Measurements from ENCODE around the gene CDH19. TPM values are rescaled to one million over a fixed set of nuclear protein-coding genes. Genes with fewer than 3 reads are reported as not detected.

CDH19 gene
- total and polyA plus RNA-seq, 2 donors = 10.3 to 18.3 TPM

- no peak for DNase-seq (ENCODE audit: extremely low spot score)
- no peaks in the 10 kb centered on the region for H3K36me3 ChIP-seq (ENCODE audit: insufficient read depth)
- no peak overlapping the region for H3K4me3 ChIP-seq (ENCODE audit: low read depth, low read length)
- H3K4me1 ChIP-seq (ENCODE audit: insufficient read depth) = no peaks in the 10 kb centered on the region
- WGBS = 96% methylated on average over 2 of the region's 2 CpGs
- no peak overlapping the region for H3K27ac ChIP-seq (ENCODE audit: low read depth)
Measured at GRCh38 chr18:66555585-66555984, 48.3 kb downstream of the CDH19 start.

DNA sequence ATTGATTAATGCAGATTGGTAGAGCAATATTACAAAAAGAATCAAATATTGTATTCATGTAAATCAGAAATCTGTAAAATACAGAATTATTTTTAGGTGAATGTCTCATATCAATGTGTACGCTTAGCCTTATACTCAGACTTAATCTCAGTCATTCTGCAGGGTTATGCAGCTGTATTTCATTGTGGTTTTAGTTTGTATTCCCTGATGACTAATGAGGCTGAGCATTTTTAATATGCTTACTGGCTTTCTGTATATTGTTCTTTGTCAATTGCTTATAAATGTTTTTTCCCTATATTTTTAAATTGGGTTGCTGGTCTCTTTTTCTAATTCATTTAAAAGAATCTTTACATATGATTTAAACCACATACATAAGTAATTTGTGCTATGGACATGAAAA, 50.1 kb downstream of the CDH19 start:
- 66% methylated on average over 1 of the region's 1 CpG for WGBS
- Histone ChIP-seq H3K27ac (ENCODE audit: low read depth) (no peak overlapping the region), H3K4me3 (ENCODE audit: low read depth, low read length) (no peak overlapping the region), H3K4me1 (ENCODE audit: insufficient read depth) (no peaks in the 10 kb centered on the region), H3K36me3 (ENCODE audit: insufficient read depth) (no peaks in the 10 kb centered on the region)
- no peak for DNase-seq (ENCODE audit: extremely low spot score)

- H3K27ac ChIP-seq (ENCODE audit: low read depth) = no peak overlapping the region
Measured at GRCh38 chr18:66550366-66550765, 53.5 kb downstream of the CDH19 start.

DNA sequence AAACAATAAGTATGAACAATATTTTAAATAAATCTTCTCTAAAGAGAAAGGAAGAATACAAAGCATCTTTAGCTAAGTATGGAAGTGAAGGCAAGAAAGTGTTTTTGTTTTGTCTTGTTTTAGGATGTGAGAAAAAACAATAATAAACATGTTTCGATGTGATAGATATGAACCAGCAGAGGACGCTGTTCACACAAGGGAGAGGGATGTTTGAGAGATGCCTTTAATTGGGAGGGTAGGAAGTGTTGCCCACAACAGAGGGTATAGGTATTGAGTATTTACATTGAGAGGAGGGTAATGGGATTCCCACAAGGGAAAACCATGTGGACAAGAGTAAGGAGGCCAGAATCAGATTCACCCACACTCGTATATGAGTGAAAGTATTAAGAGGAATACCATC, 55.1 kb downstream of the CDH19 start:
- Histone ChIP-seq H3K36me3 (ENCODE audit: insufficient read depth) (no peaks in the 10 kb centered on the region), H3K4me1 (ENCODE audit: insufficient read depth) (no peaks in the 10 kb centered on the region), H3K4me3 (ENCODE audit: low read depth, low read length) (no peak overlapping the region), H3K27ac (ENCODE audit: low read depth) (no peak overlapping the region)
- 69% methylated on average over 3 of the region's 3 CpGs for WGBS
- DNase-seq (ENCODE audit: extremely low spot score) = no peak

More at GRCh38 chr18:66550366-66550765, 53.5 kb downstream of the CDH19 start:
- no peaks in the 10 kb centered on the region for H3K36me3 ChIP-seq (ENCODE audit: insufficient read depth)
- no peak overlapping the region for H3K4me3 ChIP-seq (ENCODE audit: low read depth, low read length)
- H3K4me1 ChIP-seq (ENCODE audit: insufficient read depth) = no peaks in the 10 kb centered on the region
- DNase-seq (ENCODE audit: extremely low spot score) = no peak
- 69% methylated on average over 3 of the region's 3 CpGs for WGBS

DNA sequence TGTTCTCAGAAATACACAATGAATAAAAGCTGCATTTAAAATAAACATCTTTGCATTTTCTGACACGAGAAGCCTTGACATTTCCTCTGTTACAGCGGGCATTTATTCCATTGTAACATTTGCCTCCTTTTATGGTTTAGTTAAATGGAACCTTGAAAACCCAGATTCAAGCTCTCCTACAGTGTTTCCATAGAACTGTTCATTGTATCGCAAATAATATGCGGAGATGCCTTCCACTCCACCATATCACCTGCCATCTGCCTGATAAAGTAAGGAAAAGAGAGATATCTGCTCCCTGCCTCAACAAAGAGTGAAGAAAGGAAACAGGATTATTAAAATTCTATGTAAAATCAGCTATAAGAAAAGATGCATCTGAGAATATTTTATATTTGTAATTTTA, 69.8 kb downstream of the CDH19 start:
- 65% methylated on average over 4 of the region's 4 CpGs for WGBS
- Histone ChIP-seq H3K4me3 (ENCODE audit: low read depth, low read length) (no peak overlapping the region), H3K36me3 (ENCODE audit: insufficient read depth) (no peaks in the 10 kb centered on the region), H3K4me1 (ENCODE audit: insufficient read depth) (no peaks in the 10 kb centered on the region), H3K27ac (ENCODE audit: low read depth) (no peak overlapping the region)
- DNase-seq (ENCODE audit: extremely low spot score) = no peak

- H3K4me1 ChIP-seq (ENCODE audit: insufficient read depth) = no peaks in the 10 kb centered on the region
- no peaks in the 10 kb centered on the region for H3K36me3 ChIP-seq (ENCODE audit: insufficient read depth)
- no peak overlapping the region for H3K4me3 ChIP-seq (ENCODE audit: low read depth, low read length)
- 44% methylated on average over 1 of the region's 1 CpG for WGBS
- no peak for DNase-seq (ENCODE audit: extremely low spot score)
- no peak overlapping the region for H3K27ac ChIP-seq (ENCODE audit: low read depth)
Measured at GRCh38 chr18:66533693-66534092, 70.2 kb downstream of the CDH19 start.

- no peak overlapping the region for H3K4me3 ChIP-seq (ENCODE audit: low read depth, low read length)
- no peak overlapping the region for H3K27ac ChIP-seq (ENCODE audit: low read depth)
- DNase-seq (ENCODE audit: extremely low spot score) = no peak
- 80% methylated on average over 18 of the region's 18 CpGs for WGBS
- no peaks in the 10 kb centered on the region for H3K36me3 ChIP-seq (ENCODE audit: insufficient read depth)
- H3K4me1 ChIP-seq (ENCODE audit: insufficient read depth) = no peaks in the 10 kb centered on the region
Measured at GRCh38 chr18:66523219-66523991, 80.5 kb downstream of the CDH19 start.

- no peak overlapping the region for H3K4me3 ChIP-seq (ENCODE audit: low read depth, low read length)
- DNase-seq (ENCODE audit: extremely low spot score) = no peak
- 58% methylated on average over 1 of the region's 1 CpG for WGBS
- H3K4me1 ChIP-seq (ENCODE audit: insufficient read depth) = no peaks in the 10 kb centered on the region
- no peak overlapping the region for H3K27ac ChIP-seq (ENCODE audit: low read depth)
- H3K36me3 ChIP-seq (ENCODE audit: insufficient read depth) = no peaks in the 10 kb centered on the region
Measured at GRCh38 chr18:66513996-66514395, 89.9 kb downstream of the CDH19 start.

GRCh38 chr18:66511792-66512191, 92.1 kb downstream of the CDH19 start:
- H3K27ac ChIP-seq (ENCODE audit: low read depth) = no peak overlapping the region
- no peak for DNase-seq (ENCODE audit: extremely low spot score)
- no peaks in the 10 kb centered on the region for H3K4me1 ChIP-seq (ENCODE audit: insufficient read depth)
- no peak overlapping the region for H3K4me3 ChIP-seq (ENCODE audit: low read depth, low read length)
- H3K36me3 ChIP-seq (ENCODE audit: insufficient read depth) = no peaks in the 10 kb centered on the region

DNA sequence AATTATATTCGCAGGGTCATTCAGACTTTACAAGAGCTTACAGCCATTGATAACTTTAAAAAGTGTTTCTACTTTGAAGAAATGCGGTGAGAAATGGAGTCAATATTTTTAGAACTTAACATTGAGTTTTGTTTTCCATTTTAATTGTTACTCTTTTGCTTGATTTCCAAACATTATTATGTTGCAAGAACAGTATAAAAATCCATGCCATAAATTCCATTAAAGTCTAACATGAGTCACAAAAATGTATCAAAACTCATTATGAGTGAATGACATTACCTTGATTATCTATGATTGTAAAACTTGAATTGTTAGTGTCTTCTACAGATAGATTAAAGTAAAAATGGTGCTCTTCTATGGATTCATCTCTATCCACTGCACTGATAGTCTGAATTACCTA, 92.6 kb downstream of the CDH19 start:
- Histone ChIP-seq H3K4me3 (ENCODE audit: low read depth, low read length) (no peak overlapping the region), H3K27ac (ENCODE audit: low read depth) (no peak overlapping the region), H3K4me1 (ENCODE audit: insufficient read depth) (no peaks in the 10 kb centered on the region), H3K36me3 (ENCODE audit: insufficient read depth) (no peaks in the 10 kb centered on the region)
- WGBS = 82% methylated on average over 2 of the region's 2 CpGs
- no peak for DNase-seq (ENCODE audit: extremely low spot score)

DNA sequence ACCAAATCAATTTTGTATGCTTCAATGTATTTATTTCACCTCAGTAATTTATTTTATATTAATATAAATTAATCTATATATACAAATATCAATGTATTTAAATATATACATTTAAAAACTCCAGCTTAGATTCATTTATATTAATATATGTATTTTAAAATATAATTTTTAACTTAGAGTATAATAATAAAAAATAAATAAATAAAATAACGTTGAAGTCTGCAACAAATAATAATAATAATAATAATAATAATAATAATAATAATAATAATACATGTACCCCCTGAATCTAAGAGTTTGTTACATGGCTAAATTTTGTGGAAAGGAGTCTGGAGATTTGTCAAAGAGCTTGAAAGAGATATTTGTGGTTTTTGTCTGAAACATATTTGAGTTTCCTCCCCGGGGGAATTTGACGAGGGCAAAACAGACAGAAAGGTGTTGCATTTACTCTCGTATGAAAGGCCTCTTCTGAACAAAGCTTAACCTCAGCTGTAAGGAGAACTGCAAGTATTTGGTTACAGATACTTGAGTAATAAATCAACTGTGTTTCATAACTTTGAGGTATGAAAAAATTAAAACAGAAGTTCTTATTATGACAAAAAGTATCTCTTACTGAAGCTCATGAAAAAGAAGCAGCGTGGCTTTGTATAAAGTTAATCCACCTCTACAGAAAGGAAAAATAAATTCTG, 93.4 kb downstream of the CDH19 start:
- no peak overlapping the region for H3K4me3 ChIP-seq (ENCODE audit: low read depth, low read length)
- H3K27ac ChIP-seq (ENCODE audit: low read depth) = no peak overlapping the region
- H3K4me1 ChIP-seq (ENCODE audit: insufficient read depth) = no peaks in the 10 kb centered on the region
- no peaks in the 10 kb centered on the region for H3K36me3 ChIP-seq (ENCODE audit: insufficient read depth)
- DNase-seq (ENCODE audit: extremely low spot score) = no peak
- WGBS = 52% methylated on average over 5 of the region's 5 CpGs

- WGBS = 88% methylated on average over 3 of the region's 3 CpGs
- Histone ChIP-seq H3K4me3 (ENCODE audit: low read depth, low read length) (no peak overlapping the region), H3K27ac (ENCODE audit: low read depth) (no peak overlapping the region), H3K4me1 (ENCODE audit: insufficient read depth) (no peaks in the 10 kb centered on the region), H3K36me3 (ENCODE audit: insufficient read depth) (no peaks in the 10 kb centered on the region)
- DNase-seq (ENCODE audit: extremely low spot score) = no peak
Measured at GRCh38 chr18:66508937-66509336, 95.0 kb downstream of the CDH19 start.

DNA sequence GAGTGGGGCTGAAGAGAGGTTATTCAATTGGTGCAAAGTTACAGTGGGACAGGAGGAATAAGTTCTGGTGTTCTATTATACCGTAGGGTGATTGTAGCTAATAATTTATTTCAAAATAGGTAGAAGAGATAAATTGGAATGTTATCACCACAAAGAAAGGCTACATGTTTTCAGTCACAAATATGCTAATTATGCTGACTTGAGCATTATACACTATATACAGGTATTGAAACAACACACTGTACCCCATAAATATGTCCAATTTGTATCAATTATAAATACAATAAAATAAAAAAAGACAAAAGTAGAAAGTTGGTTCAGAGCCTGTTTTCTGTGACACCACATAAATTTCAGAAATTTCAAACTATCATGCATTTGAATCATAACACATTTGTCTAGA, 97.7 kb downstream of the CDH19 start:
- 88% methylated on average over 1 of the region's 1 CpG for WGBS
- Histone ChIP-seq H3K4me1 (ENCODE audit: insufficient read depth) (no peaks in the 10 kb centered on the region), H3K36me3 (ENCODE audit: insufficient read depth) (no peaks in the 10 kb centered on the region), H3K4me3 (ENCODE audit: low read depth, low read length) (no peak overlapping the region), H3K27ac (ENCODE audit: low read depth) (no peak overlapping the region)
- DNase-seq (ENCODE audit: extremely low spot score) = no peak

DNA sequence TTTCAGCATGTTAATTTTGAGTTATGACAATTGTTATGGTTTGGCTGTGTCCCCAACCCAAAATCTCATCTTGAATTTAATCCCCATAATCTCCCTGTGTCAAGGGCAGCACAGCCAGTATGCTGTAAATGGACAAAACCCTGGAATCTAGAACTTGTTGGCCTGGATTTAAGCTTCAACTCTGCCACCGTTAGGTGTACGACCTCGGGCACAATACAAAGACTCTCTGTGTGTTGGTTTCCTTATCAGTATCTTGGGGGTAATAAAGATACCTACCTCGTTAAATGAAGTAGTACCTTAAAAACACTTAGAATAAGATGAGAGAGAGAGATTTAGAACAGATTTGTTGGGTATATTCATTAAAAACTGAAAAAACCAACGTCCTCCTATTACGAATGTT, 106.5 kb downstream of the CDH19 start:
- H3K36me3 ChIP-seq (ENCODE audit: insufficient read depth) = no peaks in the 10 kb centered on the region
- no peak overlapping the region for H3K27ac ChIP-seq (ENCODE audit: low read depth)
- no peak for DNase-seq (ENCODE audit: extremely low spot score)
- H3K4me1 ChIP-seq (ENCODE audit: insufficient read depth) = no peaks in the 10 kb centered on the region
- 38% methylated on average over 6 of the region's 6 CpGs for WGBS
- no peak overlapping the region for H3K4me3 ChIP-seq (ENCODE audit: low read depth, low read length)

Measured in urinary bladder (tissue), 4 donors.